ENCODE results near the gene TSPAN2. TPM values are rescaled to one million over a fixed set of nuclear protein-coding genes. Genes with fewer than 3 reads are reported as not detected.

Gene TSPAN2
- polyA plus RNA-seq, 1 donor from 2014 or later = 34.4 TPM

GRCh38 chr1:115084902-115085511 is 4.3 kb downstream of the TSPAN2 start:
- no peak overlapping the region for H2AFZ ChIP-seq (ENCODE audit: low read depth, low read length)
- no peak overlapping the region for H3K9ac ChIP-seq (ENCODE audit: low read length)
- no peak overlapping the region for H3K4me3 ChIP-seq (ENCODE audit: low read length)
- H3K27me3 ChIP-seq (ENCODE audit: insufficient read depth, low read depth, low read length) = peaks cover 3% of the 10 kb centered on the region
- H4K20me1 ChIP-seq (ENCODE audit: insufficient read depth) = no peaks in the 10 kb centered on the region
- no peaks in the 10 kb centered on the region for H3K9me2 ChIP-seq (ENCODE audit: insufficient read depth, low read length)
- H3K36me3 ChIP-seq (ENCODE audit: insufficient read depth, low read length) = no peaks in the 10 kb centered on the region
- TF ChIP-seq EP300 (conservative IDR thresholded peaks at IDR 0.05; ENCODE audit: poor library complexity, severe bottlenecking) (no peak), SMC3 (conservative IDR thresholded peaks at IDR 0.05; ENCODE audit: poor library complexity) (no peak), TAF1 (IDR thresholded peaks at IDR 0.05; ENCODE audit: low read depth) (no peak), MXI1 (conservative IDR thresholded peaks at IDR 0.05; ENCODE audit: poor library complexity, severe bottlenecking) (no peak), RAD21 (conservative IDR thresholded peaks at IDR 0.05) (no peak), POLR2AphosphoS5 (IDR thresholded peaks at IDR 0.05) (no peak), EZH2 (IDR thresholded peaks at IDR 0.05; ENCODE audit: borderline replicate concordance, insufficient read depth, low read length, poor library complexity, severe bottlenecking) (no peak)
- TF ChIP-seq, protein P1, sequence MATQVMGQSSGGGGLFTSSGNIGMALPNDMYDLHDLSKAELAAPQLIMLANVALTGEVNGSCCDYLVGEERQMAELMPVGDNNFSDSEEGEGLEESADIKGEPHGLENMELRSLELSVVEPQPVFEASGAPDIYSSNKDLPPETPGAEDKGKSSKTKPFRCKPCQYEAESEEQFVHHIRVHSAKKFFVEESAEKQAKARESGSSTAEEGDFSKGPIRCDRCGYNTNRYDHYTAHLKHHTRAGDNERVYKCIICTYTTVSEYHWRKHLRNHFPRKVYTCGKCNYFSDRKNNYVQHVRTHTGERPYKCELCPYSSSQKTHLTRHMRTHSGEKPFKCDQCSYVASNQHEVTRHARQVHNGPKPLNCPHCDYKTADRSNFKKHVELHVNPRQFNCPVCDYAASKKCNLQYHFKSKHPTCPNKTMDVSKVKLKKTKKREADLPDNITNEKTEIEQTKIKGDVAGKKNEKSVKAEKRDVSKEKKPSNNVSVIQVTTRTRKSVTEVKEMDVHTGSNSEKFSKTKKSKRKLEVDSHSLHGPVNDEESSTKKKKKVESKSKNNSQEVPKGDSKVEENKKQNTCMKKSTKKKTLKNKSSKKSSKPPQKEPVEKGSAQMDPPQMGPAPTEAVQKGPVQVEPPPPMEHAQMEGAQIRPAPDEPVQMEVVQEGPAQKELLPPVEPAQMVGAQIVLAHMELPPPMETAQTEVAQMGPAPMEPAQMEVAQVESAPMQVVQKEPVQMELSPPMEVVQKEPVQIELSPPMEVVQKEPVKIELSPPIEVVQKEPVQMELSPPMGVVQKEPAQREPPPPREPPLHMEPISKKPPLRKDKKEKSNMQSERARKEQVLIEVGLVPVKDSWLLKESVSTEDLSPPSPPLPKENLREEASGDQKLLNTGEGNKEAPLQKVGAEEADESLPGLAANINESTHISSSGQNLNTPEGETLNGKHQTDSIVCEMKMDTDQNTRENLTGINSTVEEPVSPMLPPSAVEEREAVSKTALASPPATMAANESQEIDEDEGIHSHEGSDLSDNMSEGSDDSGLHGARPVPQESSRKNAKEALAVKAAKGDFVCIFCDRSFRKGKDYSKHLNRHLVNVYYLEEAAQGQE (IDR thresholded peaks at IDR 0.05; ENCODE audit: borderline replicate concordance) = no peak
- TF ChIP-seq, protein P2, sequence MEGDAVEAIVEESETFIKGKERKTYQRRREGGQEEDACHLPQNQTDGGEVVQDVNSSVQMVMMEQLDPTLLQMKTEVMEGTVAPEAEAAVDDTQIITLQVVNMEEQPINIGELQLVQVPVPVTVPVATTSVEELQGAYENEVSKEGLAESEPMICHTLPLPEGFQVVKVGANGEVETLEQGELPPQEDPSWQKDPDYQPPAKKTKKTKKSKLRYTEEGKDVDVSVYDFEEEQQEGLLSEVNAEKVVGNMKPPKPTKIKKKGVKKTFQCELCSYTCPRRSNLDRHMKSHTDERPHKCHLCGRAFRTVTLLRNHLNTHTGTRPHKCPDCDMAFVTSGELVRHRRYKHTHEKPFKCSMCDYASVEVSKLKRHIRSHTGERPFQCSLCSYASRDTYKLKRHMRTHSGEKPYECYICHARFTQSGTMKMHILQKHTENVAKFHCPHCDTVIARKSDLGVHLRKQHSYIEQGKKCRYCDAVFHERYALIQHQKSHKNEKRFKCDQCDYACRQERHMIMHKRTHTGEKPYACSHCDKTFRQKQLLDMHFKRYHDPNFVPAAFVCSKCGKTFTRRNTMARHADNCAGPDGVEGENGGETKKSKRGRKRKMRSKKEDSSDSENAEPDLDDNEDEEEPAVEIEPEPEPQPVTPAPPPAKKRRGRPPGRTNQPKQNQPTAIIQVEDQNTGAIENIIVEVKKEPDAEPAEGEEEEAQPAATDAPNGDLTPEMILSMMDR (IDR thresholded peaks at IDR 0.05; ENCODE audit: poor library complexity, severe bottlenecking) = no peak
- no peaks in the 10 kb centered on the region for H3K9me3 ChIP-seq (ENCODE audit: low read length)
- no peaks in the 10 kb centered on the region for H3K79me2 ChIP-seq (replicated peaks; ENCODE audit: insufficient read depth, low read length)
- no peak overlapping the region for H3K4me2 ChIP-seq (ENCODE audit: low read length)
- H3F3A ChIP-seq (ENCODE audit: insufficient read depth, low read length, poor library complexity, severe bottlenecking) = no peaks in the 10 kb centered on the region
- no peak overlapping the region for H3K27ac ChIP-seq (ENCODE audit: low read length)

- no peaks in the 10 kb centered on the region for H3K79me2 ChIP-seq (replicated peaks; ENCODE audit: insufficient read depth, low read length)
- no peak overlapping the region for H3K4me2 ChIP-seq (ENCODE audit: low read length)
- no peak overlapping the region for H3K9ac ChIP-seq (ENCODE audit: low read length)
- H3K27me3 ChIP-seq (ENCODE audit: insufficient read depth, low read depth, low read length) = no peaks in the 10 kb centered on the region
- H3K36me3 ChIP-seq (ENCODE audit: insufficient read depth, low read length) = no peaks in the 10 kb centered on the region
- no peak overlapping the region for H2AFZ ChIP-seq (ENCODE audit: low read depth, low read length)
- TF ChIP-seq TAF1 (IDR thresholded peaks at IDR 0.05; ENCODE audit: low read depth) = no peak
- TF ChIP-seq EZH2 (IDR thresholded peaks at IDR 0.05; ENCODE audit: borderline replicate concordance, insufficient read depth, low read length, poor library complexity, severe bottlenecking) = no peak
- no peak for TF ChIP-seq RAD21 (conservative IDR thresholded peaks at IDR 0.05)
- TF ChIP-seq POLR2AphosphoS5 (IDR thresholded peaks at IDR 0.05) = no peak
- TF ChIP-seq MXI1 (conservative IDR thresholded peaks at IDR 0.05; ENCODE audit: poor library complexity, severe bottlenecking) = no peak
- no peak for TF ChIP-seq SMC3 (conservative IDR thresholded peaks at IDR 0.05; ENCODE audit: poor library complexity)
- TF ChIP-seq, protein P1 (IDR thresholded peaks at IDR 0.05; ENCODE audit: borderline replicate concordance) = peak; percentile 7
- TF ChIP-seq EP300 (conservative IDR thresholded peaks at IDR 0.05; ENCODE audit: poor library complexity, severe bottlenecking) = no peak
- H4K20me1 ChIP-seq (ENCODE audit: insufficient read depth) = no peaks in the 10 kb centered on the region
- no peaks in the 10 kb centered on the region for H3F3A ChIP-seq (ENCODE audit: insufficient read depth, low read length, poor library complexity, severe bottlenecking)
- H3K4me3 ChIP-seq (ENCODE audit: low read length) = peak overlapping the region; percentile 15
- no peaks in the 10 kb centered on the region for H3K9me3 ChIP-seq (ENCODE audit: low read length)
- H3K9me2 ChIP-seq (ENCODE audit: insufficient read depth, low read length) = no peaks in the 10 kb centered on the region
- peak overlapping the region; percentile 55 for H3K27ac ChIP-seq (ENCODE audit: low read length)
Measured at GRCh38 chr1:115082949-115083348, 6.4 kb downstream of the TSPAN2 start.

All from neural cell (in vitro differentiated cells).